ENCODE data around the gene CD96.

CD96 gene

GRCh38 chr3:111691293-111691909, 149.4 kb downstream of the CD96 start:
- no peak overlapping the region for H3K4me3 ChIP-seq (ENCODE audit: low read depth, low read length)
- TF ChIP-seq CTCF (IDR thresholded peaks at IDR 0.05; ENCODE audit: low read depth, low read length, missing control alignments) = peak; percentile 45
- no peak for DNase-seq (ENCODE audit: low read depth)

GRCh38 chr3:111692593-111693552, 150.9 kb downstream of the CD96 start:
- no peak overlapping the region for H3K4me3 ChIP-seq (ENCODE audit: low read depth, low read length)
- DNase-seq (ENCODE audit: low read depth) = no peak
- no peak for TF ChIP-seq CTCF (IDR thresholded peaks at IDR 0.05; ENCODE audit: low read depth, low read length, missing control alignments)

- no peak overlapping the region for H3K4me3 ChIP-seq (ENCODE audit: low read depth, low read length)
- DNase-seq (ENCODE audit: low read depth) = no peak
- no peak for TF ChIP-seq CTCF (IDR thresholded peaks at IDR 0.05; ENCODE audit: low read depth, low read length, missing control alignments)
Measured at GRCh38 chr3:111694471-111694870, 152.5 kb downstream of the CD96 start.

GRCh38 chr3:111695636-111696117, 153.7 kb downstream of the CD96 start:
- no peak for DNase-seq (ENCODE audit: low read depth)
- no peak for TF ChIP-seq CTCF (IDR thresholded peaks at IDR 0.05; ENCODE audit: low read depth, low read length, missing control alignments)
- no peak overlapping the region for H3K4me3 ChIP-seq (ENCODE audit: low read depth, low read length)

- TF ChIP-seq CTCF (IDR thresholded peaks at IDR 0.05; ENCODE audit: low read depth, low read length, missing control alignments) = no peak
- no peak for DNase-seq (ENCODE audit: low read depth)
- no peak overlapping the region for H3K4me3 ChIP-seq (ENCODE audit: low read depth, low read length)
Measured at GRCh38 chr3:111700054-111700453, 158.1 kb downstream of the CD96 start.

GRCh38 chr3:111701292-111701906, 159.4 kb downstream of the CD96 start:
- DNase-seq (ENCODE audit: low read depth) = no peak
- no peak for TF ChIP-seq CTCF (IDR thresholded peaks at IDR 0.05; ENCODE audit: low read depth, low read length, missing control alignments)
- no peak overlapping the region for H3K4me3 ChIP-seq (ENCODE audit: low read depth, low read length)
